GM18870 (cell line): ENCODE measurements around the gene WDR27.

Experiments used
- ATAC-seq: cut with Tn5 transposase; IDR thresholded peaks from one replicate; pipeline ENCODE4 v1.9.1; 2021; ENCODE audit warnings: moderate library complexity; ENCODE audit not compliant: unreplicated experiment

The WDR27 gene

DNA sequence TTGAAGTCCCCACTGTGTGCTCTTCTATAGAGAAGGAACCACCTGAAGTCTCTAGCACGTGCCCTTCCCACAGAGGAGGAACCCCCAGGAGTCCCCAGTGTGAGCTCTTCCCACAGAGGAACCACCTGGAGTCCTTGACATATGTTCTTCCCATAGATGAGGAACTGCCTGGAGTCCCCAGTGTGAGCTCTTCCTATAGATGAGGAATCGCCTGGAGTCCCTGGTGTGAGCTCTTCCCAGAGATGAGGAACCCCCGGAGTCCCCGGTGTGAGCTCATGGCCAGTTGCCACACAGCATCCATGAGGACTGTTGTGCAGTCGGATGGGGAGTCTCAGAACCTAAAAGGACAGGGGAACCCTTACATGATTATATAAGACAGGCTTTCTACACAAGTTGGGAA, 290.1 kb downstream of the WDR27 start:
- ATAC-seq: no peak

- no peak for ATAC-seq
Observed at GRCh38 chr6:169411296-169411695, 290.5 kb downstream of the WDR27 start.

DNA sequence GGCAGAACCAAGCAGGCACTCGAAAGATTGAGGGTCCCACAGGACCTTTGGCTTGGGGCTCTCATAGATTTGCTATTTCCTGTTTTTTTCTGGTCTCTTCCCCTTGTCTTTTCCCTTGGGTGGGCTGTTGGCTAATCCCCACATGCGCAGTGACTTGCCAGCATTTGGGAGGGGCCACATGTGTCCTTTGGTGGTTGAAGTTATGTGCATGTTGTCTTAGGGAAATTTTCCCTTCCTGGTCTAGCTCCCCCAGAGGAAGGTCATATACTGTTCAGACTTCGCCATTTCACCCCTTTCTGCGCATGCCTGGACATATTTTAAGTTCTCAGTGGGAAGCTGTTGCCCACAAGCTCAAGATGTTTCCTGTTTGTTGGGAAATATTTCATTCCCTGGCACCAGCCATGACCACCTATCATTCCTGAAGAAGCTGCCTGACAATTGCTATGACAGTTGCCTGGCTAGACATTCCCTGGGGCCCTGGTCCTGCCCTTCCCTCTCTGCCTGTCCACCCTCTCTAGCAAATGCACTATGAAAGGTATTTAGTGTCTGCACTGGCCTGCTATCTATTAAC, 292.0 kb downstream of the WDR27 start:
- no peak for ATAC-seq

DNA sequence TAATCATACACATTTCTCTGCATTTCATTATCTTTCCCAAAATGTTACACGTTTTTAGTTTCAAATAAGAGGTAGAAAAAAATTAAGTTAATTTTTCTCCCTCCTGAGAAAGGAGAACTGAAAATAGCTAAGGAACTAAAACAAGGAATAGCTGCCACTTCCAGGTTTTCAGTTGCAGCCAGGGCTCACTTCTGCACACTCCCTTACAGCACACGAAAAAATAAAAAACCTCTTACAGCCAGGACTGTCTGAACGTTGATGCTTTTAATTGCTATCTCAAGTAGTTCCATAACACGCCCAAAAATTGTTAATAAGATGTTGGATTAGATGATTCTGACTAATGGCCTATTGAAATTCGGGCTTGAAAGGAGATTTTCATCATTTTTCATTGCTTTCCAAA, 294.5 kb downstream of the WDR27 start:
- no peak for ATAC-seq
